SK-N-SH treated with all-trans-retinoic acid at 6 μM for 48 hours (cell line): ENCODE results near the gene CD48.

Experiments used
- ARNTL ChIP-seq: fragments of 450-650 bp; formaldehyde crosslinking; IDR thresholded peaks from 2 replicates; pipeline ENCODE4 v1.5.0; 2020; ENCODE audit warnings: low read depth, mild to moderate bottlenecking, moderate library complexity, borderline replicate concordance
- CREB5 ChIP-seq: fragments of 250-450 bp; sonication (Bioruptor Pico); IDR thresholded peaks from 2 replicates; pipeline ENCODE4 v1.5.1; 2020; ENCODE audit warnings: low read depth, mild to moderate bottlenecking, moderate library complexity
- ESRRG ChIP-seq: fragments of 250-450 bp; sonication (Bioruptor Pico); IDR thresholded peaks from 2 replicates; pipeline ENCODE4 v1.6.1; 2021; ENCODE audit warnings: mild to moderate bottlenecking
- OSR1 ChIP-seq: fragments of 250-450 bp; sonication (Bioruptor Pico); IDR thresholded peaks from 2 replicates; pipeline ENCODE4 v1.8.0; 2022; ENCODE audit warnings: moderate library complexity, mild to moderate bottlenecking, inconsistent platforms
- PATZ1 ChIP-seq: fragments of 250-450 bp; sonication (Bioruptor Pico); IDR thresholded peaks from 2 replicates; pipeline ENCODE4 v1.8.0; 2020; ENCODE audit warnings: mild to moderate bottlenecking, moderate library complexity, borderline replicate concordance
- PPARA ChIP-seq: fragments of 250-450 bp; sonication (Bioruptor Pico); IDR thresholded peaks from 2 replicates; pipeline ENCODE4 v1.5.0; 2020; ENCODE audit warnings: mild to moderate bottlenecking, borderline replicate concordance
- RARB ChIP-seq: fragments of 250-450 bp; sonication (Bioruptor Pico); IDR thresholded peaks from 2 replicates; pipeline ENCODE4 v1.8.0; 2021; ENCODE audit warnings: mild to moderate bottlenecking, moderate library complexity
- SNAI2 ChIP-seq: fragments of 250-450 bp; sonication (Bioruptor Pico); IDR thresholded peaks from 2 replicates; pipeline ENCODE4 v1.5.0; 2020; ENCODE audit warnings: mild to moderate bottlenecking, moderate library complexity
- TCF4 ChIP-seq: fragments of 250-450 bp; sonication (Bioruptor Pico); IDR thresholded peaks from 2 replicates; pipeline ENCODE4 v1.8.0; 2021; ENCODE audit warnings: mild to moderate bottlenecking, moderate library complexity, borderline replicate concordance
- TOX ChIP-seq: fragments of 250-450 bp; sonication (Bioruptor Pico); IDR thresholded peaks from 2 replicates; pipeline ENCODE4 v1.8.0; 2021; ENCODE audit warnings: mild to moderate bottlenecking, moderate library complexity, borderline replicate concordance
- ZFP3 ChIP-seq: fragments of 250-450 bp; sonication (Bioruptor Pico); IDR thresholded peaks from 2 replicates; pipeline ENCODE4 v1.5.0; 2020; ENCODE audit warnings: mild to moderate bottlenecking, moderate library complexity
- ZNF8 ChIP-seq: fragments of 450-650 bp; formaldehyde crosslinking; IDR thresholded peaks from 2 replicates; pipeline ENCODE4 v1.5.0; 2020; ENCODE audit warnings: mild to moderate bottlenecking, moderate library complexity

- TF ChIP-seq PATZ1 (CRISPR knock-in tag) (no peak), RARB (no peak), TCF4 (CRISPR knock-in tag) (no peak), SNAI2 (CRISPR knock-in tag) (no peak), ESRRG (CRISPR knock-in tag) (no peak), CREB5 (CRISPR knock-in tag) (no peak), ARNTL (CRISPR knock-in tag) (no peak), TOX (CRISPR knock-in tag) (no peak), ZFP3 (CRISPR knock-in tag) (no peak), PPARA (CRISPR knock-in tag) (no peak), OSR1 (CRISPR knock-in tag) (no peak), ZNF8 (CRISPR knock-in tag) (no peak)
Measured at GRCh38 chr1:160658814-160659193, 52.8 kb downstream of the CD48 start.
